K562 (cell line): ENCODE data around the gene KLHDC10. TPM values are rescaled to one million over a fixed set of nuclear protein-coding genes. Genes with fewer than 3 reads are reported as not detected.

Source experiments
- EWSR1 ChIP-seq: fragments of 450-650 bp; IDR thresholded peaks from 2 replicates; pipeline ENCODE4 v1.6.1; 2018; ENCODE audit warnings: borderline replicate concordance, mild to moderate bottlenecking, low read depth, moderate library complexity; ENCODE audit not compliant: partially characterized antibody
- HMGN3 ChIP-seq: IDR thresholded peaks from 2 replicates; pipeline ENCODE4 v1.6.1; 2011; ENCODE audit warnings: borderline replicate concordance, low read depth, mild to moderate bottlenecking, mixed read lengths, low read length; ENCODE audit not compliant: insufficient read length; ENCODE audit errors: extremely low read depth
- TAL1 ChIP-seq: fragments of 450-650 bp; IDR thresholded peaks from 2 replicates; pipeline ENCODE4 v1.6.1; 2016; ENCODE audit warnings: mild to moderate bottlenecking
- ZNF584 ChIP-seq: fragments of 200-800 bp; sonication (Bioruptor generic); IDR thresholded peaks from 2 replicates; pipeline ENCODE4 v1.6.1; 2016; ENCODE audit warnings: low read depth, mild to moderate bottlenecking, missing genetic modification characterization, missing compliant biosample characterization
- ZNF766 ChIP-seq: fragments of 200-800 bp; sonication (Bioruptor generic); conservative IDR thresholded peaks from 2 replicates; pipeline ENCODE4 v1.6.1; 2016; ENCODE audit warnings: missing genetic modification characterization, missing compliant biosample characterization
- polyA plus RNA-seq, 8 experiments: library from polyadenylated mRNA; depleted of rRNA in 4 of 8; stranded (reverse) in 5 of 8; unstranded in 3 of 8; fragments of >200 nt; fragmentation: Nextera tagmentation in 2 of 8; fragmentation: Illumina TruSeq in 1 of 8; extraction: Ambion mirVana in 2 of 8; extraction: Trizol in 1 of 8; gene quantifications; 2 replicates each; pipeline versions ENCODE4 v1.2.1 to v1.2.3, GENCODE V29; 2011 to 2014; ENCODE audit warnings: inconsistent platforms in 1 of 8, missing spikeins in 1 of 8
- total RNA-seq, 7 experiments: library from RNA; depleted of rRNA in 6 of 7; stranded (reverse); fragments of >200 nt in 6 of 7; fragmentation: Illumina TruSeq in 2 of 7; extraction: Trizol in 2 of 7; gene quantifications; 2 replicates each; pipeline versions ENCODE4 v1.2.1 to v1.2.3, GENCODE V29; 2011 to 2021; ENCODE audit warnings: low replicate concordance in 1 of 7
- TF ChIP-seq, protein P1 (sequence below): sonication (generic); formaldehyde crosslinking; IDR thresholded peaks from 2 replicates; pipeline ENCODE4 v1.8.1; 2023; ENCODE audit warnings: mild to moderate bottlenecking, missing genetic modification reagents, moderate library complexity
- TF ChIP-seq, protein P2 (sequence below): fragments of 250-450 bp; sonication (Bioruptor Pico); IDR thresholded peaks from 2 replicates; pipeline ENCODE4 v1.5.0; 2021; ENCODE audit warnings: mild to moderate bottlenecking, borderline replicate concordance
- TF ChIP-seq, protein P3 (sequence below): IDR thresholded peaks from 2 replicates; pipeline ENCODE4 v1.6.1; 2016; ENCODE audit warnings: missing genetic modification characterization, missing compliant biosample characterization
- TF ChIP-seq, protein P4 (sequence below): fragments of 250-450 bp; sonication (Bioruptor Pico); IDR thresholded peaks from 2 replicates; pipeline ENCODE4 v1.5.0; 2021

KLHDC10 gene
- total and polyA plus RNA-seq, 9 of the 15 experiments (the other 6 are each of a cell fraction or from before 2014, with no cell fraction given) = 9.8 to 80.5 (median 31.4) TPM

DNA sequence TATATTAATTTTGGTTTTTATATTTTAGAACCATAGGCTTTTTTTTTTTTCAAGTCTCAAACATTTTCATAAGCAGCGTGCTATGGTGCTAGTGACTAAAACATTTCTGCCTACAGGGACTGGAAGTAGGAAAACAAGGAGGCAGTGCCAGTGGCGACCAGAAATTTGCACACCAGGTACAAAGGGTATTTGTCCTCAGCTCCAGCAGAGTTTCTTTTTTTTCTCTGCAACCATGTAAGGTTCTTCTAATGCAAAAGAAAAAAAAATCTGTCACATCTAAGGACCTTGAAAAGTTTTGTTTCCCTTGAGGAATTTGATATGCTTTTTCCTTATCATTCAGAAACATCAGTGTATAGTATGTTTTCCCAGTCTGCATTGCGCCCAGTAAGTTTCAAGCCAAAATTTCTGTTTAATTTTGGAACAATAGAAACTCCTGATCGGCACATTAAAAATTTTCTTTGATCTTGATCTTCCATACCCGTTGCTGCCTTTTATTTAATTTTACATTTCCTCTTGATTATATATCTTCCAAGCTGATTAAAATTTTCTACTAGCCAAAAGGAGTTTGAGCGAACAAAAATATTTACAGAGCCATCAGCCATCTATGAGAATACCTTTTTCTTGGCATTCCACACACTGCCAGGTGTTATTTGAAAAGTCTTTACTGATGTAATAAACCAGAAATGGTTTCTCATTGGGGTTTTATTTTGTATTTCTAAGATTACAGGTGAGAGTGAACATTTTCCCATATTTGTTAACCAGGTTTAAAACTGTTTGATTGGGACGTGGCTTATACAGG is 956 bp upstream of the KLHDC10 start (continued):
- TF ChIP-seq, protein P1, sequence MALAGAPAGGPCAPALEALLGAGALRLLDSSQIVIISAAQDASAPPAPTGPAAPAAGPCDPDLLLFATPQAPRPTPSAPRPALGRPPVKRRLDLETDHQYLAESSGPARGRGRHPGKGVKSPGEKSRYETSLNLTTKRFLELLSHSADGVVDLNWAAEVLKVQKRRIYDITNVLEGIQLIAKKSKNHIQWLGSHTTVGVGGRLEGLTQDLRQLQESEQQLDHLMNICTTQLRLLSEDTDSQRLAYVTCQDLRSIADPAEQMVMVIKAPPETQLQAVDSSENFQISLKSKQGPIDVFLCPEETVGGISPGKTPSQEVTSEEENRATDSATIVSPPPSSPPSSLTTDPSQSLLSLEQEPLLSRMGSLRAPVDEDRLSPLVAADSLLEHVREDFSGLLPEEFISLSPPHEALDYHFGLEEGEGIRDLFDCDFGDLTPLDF (CRISPR knock-in tag) = no peak
- TF ChIP-seq, protein P2, sequence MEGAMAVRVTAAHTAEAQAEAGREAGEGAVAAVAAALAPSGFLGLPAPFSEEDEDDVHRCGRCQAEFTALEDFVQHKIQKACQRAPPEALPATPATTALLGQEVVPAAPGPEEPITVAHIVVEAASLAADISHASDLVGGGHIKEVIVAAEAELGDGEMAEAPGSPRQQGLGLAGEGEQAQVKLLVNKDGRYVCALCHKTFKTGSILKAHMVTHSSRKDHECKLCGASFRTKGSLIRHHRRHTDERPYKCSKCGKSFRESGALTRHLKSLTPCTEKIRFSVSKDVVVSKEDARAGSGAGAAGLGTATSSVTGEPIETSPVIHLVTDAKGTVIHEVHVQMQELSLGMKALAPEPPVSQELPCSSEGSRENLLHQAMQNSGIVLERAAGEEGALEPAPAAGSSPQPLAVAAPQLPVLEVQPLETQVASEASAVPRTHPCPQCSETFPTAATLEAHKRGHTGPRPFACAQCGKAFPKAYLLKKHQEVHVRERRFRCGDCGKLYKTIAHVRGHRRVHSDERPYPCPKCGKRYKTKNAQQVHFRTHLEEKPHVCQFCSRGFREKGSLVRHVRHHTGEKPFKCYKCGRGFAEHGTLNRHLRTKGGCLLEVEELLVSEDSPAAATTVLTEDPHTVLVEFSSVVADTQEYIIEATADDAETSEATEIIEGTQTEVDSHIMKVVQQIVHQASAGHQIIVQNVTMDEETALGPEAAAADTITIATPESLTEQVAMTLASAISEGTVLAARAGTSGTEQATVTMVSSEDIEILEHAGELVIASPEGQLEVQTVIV = peak; percentile 74; the same call in 1 of the 2 replicates
- TF ChIP-seq, protein P3, sequence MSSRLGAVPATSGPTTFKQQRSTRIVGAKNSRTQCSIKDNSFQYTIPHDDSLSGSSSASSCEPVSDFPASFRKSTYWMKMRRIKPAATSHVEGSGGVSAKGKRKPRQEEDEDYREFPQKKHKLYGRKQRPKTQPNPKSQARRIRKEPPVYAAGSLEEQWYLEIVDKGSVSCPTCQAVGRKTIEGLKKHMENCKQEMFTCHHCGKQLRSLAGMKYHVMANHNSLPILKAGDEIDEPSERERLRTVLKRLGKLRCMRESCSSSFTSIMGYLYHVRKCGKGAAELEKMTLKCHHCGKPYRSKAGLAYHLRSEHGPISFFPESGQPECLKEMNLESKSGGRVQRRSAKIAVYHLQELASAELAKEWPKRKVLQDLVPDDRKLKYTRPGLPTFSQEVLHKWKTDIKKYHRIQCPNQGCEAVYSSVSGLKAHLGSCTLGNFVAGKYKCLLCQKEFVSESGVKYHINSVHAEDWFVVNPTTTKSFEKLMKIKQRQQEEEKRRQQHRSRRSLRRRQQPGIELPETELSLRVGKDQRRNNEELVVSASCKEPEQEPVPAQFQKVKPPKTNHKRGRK = no peak
- TF ChIP-seq ZNF766 (CRISPR knock-in tag) (peak; percentile 81), HMGN3 (no peak), EWSR1 (no peak), ZNF584 (CRISPR knock-in tag) (0 out of 2 replicates have a peak, but pooled peaks have one; percentile 27), TAL1 (0 out of 2 replicates have a peak, but pooled peaks have one; percentile 2)
- TF ChIP-seq, protein P4, sequence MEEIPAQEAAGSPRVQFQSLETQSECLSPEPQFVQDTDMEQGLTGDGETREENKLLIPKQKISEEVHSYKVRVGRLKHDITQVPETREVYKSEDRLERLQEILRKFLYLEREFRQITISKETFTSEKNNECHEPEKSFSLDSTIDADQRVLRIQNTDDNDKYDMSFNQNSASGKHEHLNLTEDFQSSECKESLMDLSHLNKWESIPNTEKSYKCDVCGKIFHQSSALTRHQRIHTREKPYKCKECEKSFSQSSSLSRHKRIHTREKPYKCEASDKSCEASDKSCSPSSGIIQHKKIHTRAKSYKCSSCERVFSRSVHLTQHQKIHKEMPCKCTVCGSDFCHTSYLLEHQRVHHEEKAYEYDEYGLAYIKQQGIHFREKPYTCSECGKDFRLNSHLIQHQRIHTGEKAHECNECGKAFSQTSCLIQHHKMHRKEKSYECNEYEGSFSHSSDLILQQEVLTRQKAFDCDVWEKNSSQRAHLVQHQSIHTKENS = no peak
